Activated naive CD4-positive, alpha-beta T cell treated with anti-CD3 and anti-CD28 coated beads, Interleukin-2, amount 10 ng/mL, durations not matched to agents 7 days and 5 days (primary cell): Measurements from ENCODE around the gene RASD2.

ENCODE experiments used
- CTCF ChIA-PET: fragments of 350-600 bp; sonication (Branson Sonifier 250); formaldehyde crosslinking; loops from one replicate; lab custom pipeline; 2021; ENCODE audit warnings: antibody characterized with exemption; lab: Charles Lee
- DNase-seq: peaks from one replicate; pipeline ENCODE4 v3.0.0-alpha.2; 2020
- H3K27ac Mint-ChIP-seq: one replicate; pipeline ENCODE4 v1.8.0; 2021; ENCODE audit warnings: mild to moderate bottlenecking, moderate library complexity, mixed read lengths
- H3K27me3 Mint-ChIP-seq: one replicate; pipeline ENCODE4 v1.8.0; 2021; ENCODE audit warnings: mild to moderate bottlenecking, mixed read lengths
- H3K36me3 Mint-ChIP-seq: one replicate; pipeline ENCODE4 v1.8.0; 2021; ENCODE audit warnings: mixed read lengths
- H3K4me1 Mint-ChIP-seq: one replicate; pipeline ENCODE4 v1.8.0; 2021; ENCODE audit warnings: mixed read lengths
- H3K4me3 Mint-ChIP-seq: one replicate; pipeline ENCODE4 v1.8.0; 2021; ENCODE audit warnings: mild to moderate bottlenecking, moderate library complexity, mixed read lengths
- H3K9me3 Mint-ChIP-seq: one replicate; pipeline ENCODE4 v1.8.0; 2021; ENCODE audit warnings: mixed read lengths

Gene RASD2

DNA sequence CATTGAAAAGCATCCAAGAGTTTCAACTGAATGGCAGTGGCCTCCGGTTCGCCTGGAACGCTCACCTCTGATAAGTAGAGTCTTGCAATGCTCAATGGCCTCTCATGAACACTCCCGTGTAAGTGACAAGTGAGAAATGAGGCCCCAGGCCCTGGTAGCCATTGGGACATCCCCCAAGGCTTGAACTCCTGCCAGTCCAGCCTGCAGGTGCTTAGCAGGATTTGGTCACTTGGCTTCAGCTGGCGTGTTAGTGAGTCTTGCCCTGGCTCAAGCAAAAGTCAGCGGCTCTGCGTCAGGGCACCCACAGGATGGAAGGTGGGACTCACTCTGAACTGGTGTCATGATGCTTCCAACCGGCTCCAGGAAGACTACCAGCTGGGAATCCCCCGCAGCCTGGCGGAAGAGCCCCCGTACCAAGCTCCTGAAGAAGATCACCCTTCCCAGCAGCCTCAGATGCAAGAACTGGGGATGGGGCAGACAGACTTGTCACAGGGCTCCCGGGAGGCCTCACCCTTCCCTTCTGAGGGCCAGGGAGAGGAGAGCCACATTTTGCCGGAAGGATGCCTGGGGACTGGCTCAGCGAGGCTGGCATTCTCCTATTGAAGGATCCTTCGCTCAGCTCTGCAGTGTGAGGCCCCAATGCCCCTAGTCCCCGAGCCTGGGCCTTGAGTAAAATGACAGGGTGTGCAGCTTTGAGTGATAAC is 57.2 kb downstream of the RASD2 start:
- Mint-ChIP-seq H3K36me3 (no peaks in the 10 kb centered on the region), H3K9me3 (no peaks in the 10 kb centered on the region), H3K4me3 (no peak overlapping the region), H3K27me3 (peaks cover 14% of the 10 kb centered on the region), H3K4me1 (no peaks in the 10 kb centered on the region), H3K27ac (no peak overlapping the region)
- CTCF ChIA-PET = no interaction called here
- DNase-seq = no peak

DNA sequence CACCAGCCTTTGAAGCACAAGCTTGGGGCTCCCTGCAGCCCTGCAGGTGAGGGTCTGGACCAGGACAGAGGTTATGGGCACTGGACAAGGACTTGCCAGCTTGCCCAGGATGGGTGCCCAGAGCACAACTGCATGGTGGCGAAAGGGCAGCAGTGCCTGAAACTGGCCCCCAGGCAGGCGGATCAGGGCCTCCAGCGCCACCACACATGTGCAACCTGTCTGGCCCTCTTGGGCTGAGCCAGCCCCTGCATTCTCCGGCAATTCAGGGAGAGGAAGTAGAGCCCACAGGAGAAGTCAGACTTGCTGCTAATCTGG is 57.7 kb downstream of the RASD2 start:
- Mint-ChIP-seq H3K27ac (no peak overlapping the region), H3K9me3 (no peaks in the 10 kb centered on the region), H3K4me3 (no peak overlapping the region), H3K4me1 (no peaks in the 10 kb centered on the region), H3K36me3 (no peaks in the 10 kb centered on the region), H3K27me3 (peaks cover 10% of the 10 kb centered on the region)
- DNase-seq = no peak
- CTCF ChIA-PET = no interaction called here

DNA sequence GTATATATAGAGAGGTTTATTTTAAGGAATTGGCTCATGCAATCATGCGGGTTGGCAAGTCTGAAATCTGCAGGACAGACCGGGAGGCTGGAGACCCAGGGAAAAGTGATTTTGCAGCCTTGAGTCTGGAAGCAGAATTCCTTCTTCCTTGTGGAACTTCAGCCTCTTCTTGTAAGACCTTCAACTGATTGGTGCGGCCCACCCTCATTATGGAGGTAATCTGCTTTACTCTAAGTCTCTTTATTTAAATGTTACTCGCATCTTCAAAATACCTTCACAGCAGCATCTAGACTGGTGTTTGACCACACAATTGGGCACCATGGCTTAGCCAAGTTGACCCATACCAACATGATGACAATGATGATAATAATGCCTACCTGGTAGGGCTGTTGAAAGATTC is 58.7 kb downstream of the RASD2 start:
- H3K36me3 Mint-ChIP-seq = no peaks in the 10 kb centered on the region
- H3K27ac Mint-ChIP-seq = no peak overlapping the region
- no peak overlapping the region for H3K4me3 Mint-ChIP-seq
- no peak for DNase-seq
- CTCF ChIA-PET = no interaction called here
- H3K4me1 Mint-ChIP-seq = no peaks in the 10 kb centered on the region
- no peaks in the 10 kb centered on the region for H3K9me3 Mint-ChIP-seq
- peaks cover under 1% of the 10 kb centered on the region for H3K27me3 Mint-ChIP-seq

DNA sequence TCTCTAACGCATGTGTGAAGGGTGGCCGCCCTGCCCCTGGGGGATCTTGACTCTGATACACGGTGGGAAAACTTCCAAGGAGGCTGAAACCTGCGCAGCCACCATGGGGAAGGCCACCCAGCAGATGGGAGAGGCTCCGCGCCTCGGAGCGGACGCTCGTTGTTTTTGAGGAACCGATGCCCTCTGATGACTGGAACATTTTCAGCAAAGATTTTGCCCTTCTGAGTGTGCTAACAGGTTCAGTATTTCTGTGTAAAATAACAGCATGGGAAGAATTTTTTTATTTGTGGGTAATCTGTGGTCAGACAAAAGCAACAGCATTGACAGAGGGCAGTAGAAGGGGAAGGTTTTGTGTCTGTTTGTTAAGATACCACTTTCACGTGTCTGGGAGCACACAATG is 59.8 kb downstream of the RASD2 start:
- no peak overlapping the region for H3K4me3 Mint-ChIP-seq
- CTCF ChIA-PET = no interaction called here
- H3K9me3 Mint-ChIP-seq = no peaks in the 10 kb centered on the region
- no peak overlapping the region for H3K27ac Mint-ChIP-seq
- no peaks in the 10 kb centered on the region for H3K36me3 Mint-ChIP-seq
- no peaks in the 10 kb centered on the region for H3K4me1 Mint-ChIP-seq
- no peaks in the 10 kb centered on the region for H3K27me3 Mint-ChIP-seq
- no peak for DNase-seq

DNA sequence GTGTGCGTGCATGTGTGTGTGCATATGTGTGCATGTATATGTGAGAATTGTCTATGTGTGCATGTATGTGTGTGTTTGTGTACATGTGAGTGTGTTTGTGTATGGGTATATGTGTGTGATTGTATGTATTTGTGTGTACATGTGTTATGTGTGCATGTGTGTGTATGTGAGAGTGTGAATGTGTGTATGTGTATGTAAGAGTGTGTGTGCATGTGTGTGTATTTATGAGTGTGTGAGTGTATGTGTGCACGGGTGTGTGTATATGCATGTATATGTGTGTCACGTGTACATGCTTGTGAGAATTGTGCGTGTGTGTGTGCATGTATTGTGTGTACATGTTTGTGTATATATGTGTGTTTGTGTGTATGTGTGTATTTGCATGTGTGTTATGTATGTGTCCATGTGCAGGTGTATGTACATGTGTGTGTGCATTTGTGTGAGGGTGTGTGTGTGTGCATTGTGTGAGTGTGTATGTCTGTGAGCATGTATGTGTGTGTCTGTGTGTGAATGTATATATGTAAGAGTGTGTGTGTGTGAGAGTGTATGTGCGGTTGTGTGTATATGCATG is 60.5 kb downstream of the RASD2 start:
- H3K4me1 Mint-ChIP-seq = no peaks in the 10 kb centered on the region
- H3K9me3 Mint-ChIP-seq = no peaks in the 10 kb centered on the region
- no peaks in the 10 kb centered on the region for H3K36me3 Mint-ChIP-seq
- no peak overlapping the region for H3K27ac Mint-ChIP-seq
- no peak overlapping the region for H3K4me3 Mint-ChIP-seq
- no peaks in the 10 kb centered on the region for H3K27me3 Mint-ChIP-seq
- CTCF ChIA-PET = no interaction called here
- DNase-seq = no peak

DNA sequence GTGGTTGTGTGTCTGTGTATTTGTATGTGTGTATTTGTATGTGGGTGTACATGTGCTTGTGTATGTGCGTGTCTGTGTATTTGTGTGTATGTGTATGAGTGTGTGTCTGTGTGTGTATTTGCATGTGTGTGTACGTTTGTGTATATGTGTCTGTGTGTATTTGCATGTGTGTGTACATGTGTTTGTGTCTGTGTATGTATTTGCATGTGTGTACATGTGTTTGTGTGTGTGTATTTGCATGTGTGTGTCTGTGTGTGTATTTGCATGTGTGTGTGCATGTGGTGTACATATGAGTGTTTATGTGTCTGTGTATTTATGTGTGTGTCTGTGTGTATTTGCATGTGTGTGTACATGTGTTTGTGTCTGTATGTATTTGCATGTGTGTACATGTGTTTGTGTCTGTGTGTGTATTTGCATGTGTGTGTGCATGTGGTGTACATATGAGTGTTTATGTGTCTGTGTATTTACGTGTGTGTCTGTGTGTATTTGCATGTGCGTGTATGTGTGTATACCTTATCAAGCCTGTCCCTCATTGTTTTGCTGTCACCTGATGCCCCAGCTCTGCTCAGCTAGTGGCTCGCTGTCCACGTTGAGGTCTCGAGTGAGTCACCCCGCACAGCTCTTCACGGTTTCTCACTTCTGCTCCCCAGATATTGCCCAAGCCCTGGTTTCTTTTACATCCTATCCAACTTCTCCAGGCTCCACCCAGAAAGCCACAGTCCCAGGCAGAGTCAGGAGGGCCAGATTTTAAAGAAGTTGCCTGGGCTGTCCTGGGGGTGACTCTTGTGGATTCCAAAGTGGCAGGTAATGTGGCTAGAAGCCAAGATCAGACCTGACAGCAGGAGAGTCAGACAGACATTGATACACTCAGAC is 61.3 kb downstream of the RASD2 start:
- H3K9me3 Mint-ChIP-seq = no peaks in the 10 kb centered on the region
- no peak overlapping the region for H3K4me3 Mint-ChIP-seq
- no peaks in the 10 kb centered on the region for H3K4me1 Mint-ChIP-seq
- no peaks in the 10 kb centered on the region for H3K36me3 Mint-ChIP-seq
- no peak overlapping the region for H3K27ac Mint-ChIP-seq
- H3K27me3 Mint-ChIP-seq = peaks cover 6% of the 10 kb centered on the region
- DNase-seq = no peak
- CTCF ChIA-PET = no interaction called here
